HG03135 (cell line): ENCODE data around the gene PAPSS2.
"Not testable (repeated sequence)": the region's sequence is repeated elsewhere in the genome, so short reads cannot be mapped to it uniquely, and the experiment has no call there.

ENCODE experiments used
- ATAC-seq: cut with Tn5 transposase; IDR thresholded peaks from one replicate; pipeline ENCODE4 v1.9.1; 2021; ENCODE audit warnings: mild to moderate bottlenecking, moderate library complexity; ENCODE audit not compliant: unreplicated experiment

Gene PAPSS2

DNA sequence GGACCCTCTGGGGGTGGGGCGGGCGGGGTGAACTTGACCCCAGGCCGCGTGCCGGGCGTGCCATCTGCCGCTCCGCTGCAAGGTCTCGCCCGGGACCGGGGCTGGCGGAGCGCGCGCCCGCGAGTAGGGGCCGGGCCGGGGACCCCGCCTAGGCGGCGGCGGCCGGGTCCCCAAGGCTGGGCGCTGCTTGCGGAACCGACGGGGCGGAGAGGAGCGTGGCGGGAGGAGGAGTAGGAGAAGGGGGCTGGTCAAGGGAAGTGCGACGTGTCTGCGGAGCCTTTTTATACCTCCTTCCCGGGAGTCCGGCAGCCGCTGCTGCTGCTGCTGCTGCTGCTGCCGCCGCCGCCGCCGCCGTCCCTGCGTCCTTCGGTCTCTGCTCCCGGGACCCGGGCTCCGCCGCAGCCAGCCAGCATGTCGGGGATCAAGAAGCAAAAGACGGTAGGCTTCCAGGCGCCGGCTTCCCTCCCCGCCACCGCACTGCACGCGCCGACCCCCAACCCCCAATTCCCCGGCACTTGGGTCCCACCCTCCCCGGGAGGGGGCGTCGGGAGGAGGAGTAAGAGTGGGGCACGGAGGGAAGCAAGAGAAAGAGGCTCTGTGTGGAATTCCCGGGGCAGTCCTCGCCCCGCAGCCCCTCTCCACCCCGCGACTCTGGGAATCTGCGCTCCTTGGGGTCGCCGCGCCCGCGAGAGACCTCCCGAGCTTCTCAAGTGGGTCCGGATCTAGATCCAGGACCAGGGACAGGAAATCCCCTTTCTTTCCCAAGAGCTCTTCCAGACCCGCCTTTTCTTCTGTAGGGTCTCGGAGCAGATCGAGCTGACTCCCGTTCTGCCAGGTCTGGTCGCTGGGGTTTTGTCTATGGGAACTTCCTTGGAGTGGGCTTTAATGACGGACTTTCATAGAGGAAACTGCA lies at the start of gene PAPSS2:
Gene PAPSS2 (plus strand): TSS at position 308 of the 913 bp plus-strand sequence. CDS start 104 bp downstream, at position 412.
- no peak for ATAC-seq

DNA sequence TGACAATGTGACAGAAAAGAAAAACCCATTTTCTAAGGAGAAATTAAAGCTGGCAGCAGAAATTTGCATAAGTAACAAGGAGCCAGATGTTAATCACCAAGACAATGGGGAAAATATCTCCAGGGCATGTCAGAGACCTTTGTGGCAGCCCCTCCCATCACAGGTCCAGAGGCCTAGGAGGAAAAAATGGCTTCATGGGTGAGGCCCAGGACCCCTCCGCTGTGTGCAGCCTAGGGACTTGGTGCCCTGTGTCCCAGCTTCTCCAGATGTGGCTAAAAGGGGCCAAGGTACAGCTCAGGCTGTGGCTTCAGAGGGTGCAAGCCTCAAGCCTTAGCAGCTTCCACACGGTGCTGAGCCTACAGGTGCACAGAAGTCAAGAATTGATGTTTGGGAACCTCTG lies 48.3 kb upstream of the PAPSS2 start:
- ATAC-seq = not testable (repeated sequence)

DNA sequence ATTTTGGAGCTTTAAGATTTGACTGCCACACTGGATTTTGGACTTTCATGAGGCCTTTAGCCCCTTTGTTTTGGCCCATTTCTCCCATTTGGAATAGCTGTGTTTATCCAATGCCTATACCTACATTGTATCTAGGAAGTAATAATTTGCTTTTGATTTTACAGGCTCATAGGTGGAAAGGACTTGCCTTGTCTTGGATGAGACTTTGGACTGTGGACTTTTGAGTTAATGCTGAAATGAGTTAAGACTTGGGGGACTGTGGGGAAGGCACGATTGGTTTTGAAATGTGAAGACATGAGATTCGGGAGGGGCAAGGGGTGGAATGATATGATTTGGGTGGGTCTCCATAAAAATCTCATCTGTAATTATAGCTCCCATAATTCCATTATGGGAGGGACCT lies 47.6 kb upstream of the PAPSS2 start:
- no peak for ATAC-seq

DNA sequence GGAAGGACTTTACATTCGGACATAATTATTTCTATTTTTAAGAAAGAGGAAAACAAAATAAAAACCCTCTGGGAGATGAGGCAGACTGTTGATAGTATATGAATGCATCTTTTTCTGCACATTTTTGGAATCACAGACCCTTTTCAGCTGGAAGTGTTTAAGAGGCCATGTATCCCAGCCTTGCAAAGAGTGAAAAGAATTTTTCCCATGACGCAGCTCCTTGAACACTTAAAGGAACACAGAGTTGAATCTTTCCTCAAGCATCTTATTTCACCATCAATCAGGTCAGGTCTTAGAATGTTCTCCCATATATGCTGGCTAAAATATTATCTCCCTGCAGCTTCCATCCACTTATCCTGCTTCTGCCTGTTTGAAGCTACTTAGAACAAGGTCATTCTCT lies 45.9 kb upstream of the PAPSS2 start:
- no peak for ATAC-seq

DNA sequence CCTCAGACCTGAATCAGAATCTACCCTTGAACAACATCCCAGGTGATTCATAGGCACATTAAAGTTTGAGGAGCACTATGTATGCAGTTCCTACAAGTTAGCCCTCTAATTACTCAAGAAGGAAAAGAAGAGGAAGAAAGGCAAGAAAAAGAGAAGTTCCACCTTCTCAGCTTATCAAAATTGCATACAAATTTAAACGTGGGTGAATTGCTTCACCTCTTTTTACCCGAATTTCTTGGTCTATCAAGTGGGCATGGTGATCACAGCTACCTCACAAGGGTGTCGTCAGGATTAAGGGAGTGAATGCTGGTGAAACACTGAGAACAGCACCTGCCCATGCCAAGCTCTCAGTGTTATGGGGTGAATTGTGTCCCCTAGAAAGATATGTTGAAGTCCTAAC lies 43.8 kb upstream of the PAPSS2 start:
- no peak for ATAC-seq

DNA sequence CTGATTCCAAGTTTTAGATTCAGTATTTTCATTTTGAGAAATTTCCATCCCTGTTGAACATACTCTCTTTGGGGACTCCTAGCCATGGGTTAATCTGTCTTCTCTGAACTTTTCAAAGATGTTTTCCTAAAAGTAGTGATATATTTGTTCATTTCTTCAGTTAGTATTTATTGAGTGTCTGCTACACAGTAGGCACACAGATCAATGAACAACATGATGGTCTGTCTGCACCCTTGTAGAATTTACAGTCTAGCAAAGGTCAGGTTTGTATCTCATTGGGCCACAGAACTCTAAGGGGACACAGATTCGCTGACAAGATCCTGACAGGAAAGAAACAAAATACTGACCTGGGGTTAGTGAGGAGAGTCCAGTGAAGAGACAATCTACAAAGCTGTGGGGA lies 42.2 kb upstream of the PAPSS2 start:
- no peak for ATAC-seq

DNA sequence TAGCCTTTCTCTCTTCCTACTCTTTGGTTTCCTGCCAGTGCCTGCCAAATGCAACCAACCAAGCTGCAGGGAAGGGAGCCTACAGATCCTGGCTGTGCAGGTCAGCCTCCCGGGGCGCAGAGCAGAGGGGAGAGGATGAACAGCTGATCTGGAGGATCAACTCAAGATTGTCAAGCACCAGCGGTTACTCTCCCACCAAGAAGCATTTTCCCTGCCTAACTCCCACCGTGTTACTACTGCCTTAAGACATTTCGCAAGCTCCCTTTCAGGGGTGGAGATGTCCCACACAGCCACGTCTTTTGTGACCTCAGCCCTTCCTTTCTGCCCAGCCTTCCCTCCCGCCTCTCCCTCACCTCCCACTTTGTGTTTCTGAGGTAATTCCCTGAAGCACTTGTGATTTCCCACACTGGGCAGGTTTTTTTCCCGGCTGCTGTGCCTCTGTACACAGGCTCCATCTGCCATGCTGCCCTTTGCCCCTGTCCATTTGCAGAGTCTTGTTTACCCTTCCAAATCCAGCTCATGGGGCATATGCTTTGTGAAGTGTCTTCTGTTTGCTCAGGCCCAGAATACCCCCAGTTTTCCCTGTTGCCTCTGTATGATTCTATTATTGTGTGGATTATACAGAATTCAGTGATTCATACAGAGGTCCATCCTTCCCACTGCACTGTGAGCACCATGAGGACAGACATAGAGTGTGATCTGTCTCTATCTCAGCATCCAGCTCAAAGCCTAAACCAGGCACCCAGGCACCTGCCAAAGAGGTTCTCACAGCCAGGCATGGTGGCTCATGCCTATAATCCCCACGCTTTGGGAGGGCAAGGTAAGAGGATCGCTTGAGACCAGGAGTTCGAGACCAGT lies 40.9 kb upstream of the PAPSS2 start:
- no peak for ATAC-seq

DNA sequence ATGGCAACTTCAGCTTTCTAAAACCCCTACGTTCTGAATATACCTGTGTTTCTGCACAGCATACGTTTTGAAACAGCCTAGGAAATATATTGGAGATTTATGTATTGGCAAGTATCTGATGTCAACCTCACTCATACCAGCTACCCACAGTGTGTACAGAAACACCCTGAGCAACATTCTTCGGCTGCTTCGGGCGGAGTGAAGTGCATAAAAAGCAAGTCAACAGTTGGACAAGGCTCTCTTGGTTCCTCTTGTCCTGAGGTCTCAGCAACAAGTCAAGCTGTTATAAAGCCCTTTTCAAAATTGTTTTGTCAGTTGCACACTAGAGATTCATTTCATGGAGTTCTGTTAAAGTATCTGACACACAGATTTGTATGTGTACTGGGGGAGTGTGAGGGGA lies 40.0 kb upstream of the PAPSS2 start:
- no peak for ATAC-seq

DNA sequence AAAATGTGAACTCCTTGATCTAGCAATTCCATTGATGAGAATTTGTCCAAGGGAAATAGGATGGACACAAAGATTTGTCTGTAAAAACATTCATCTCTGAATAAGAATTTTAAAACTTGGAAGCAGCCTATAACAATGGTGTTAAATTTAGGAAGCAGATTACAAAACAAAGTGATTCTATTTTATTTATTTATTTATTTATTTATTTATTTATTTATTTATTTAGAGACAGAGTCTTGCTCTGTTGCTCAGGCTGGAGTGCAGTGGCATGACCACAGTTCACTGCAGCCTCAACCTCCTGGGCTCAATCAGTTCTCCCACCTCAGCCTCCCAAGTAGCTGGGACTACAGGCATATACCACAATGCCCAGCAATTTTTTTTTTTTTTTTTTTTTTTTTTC lies 38.2 kb upstream of the PAPSS2 start:
- not testable (repeated sequence) for ATAC-seq

DNA sequence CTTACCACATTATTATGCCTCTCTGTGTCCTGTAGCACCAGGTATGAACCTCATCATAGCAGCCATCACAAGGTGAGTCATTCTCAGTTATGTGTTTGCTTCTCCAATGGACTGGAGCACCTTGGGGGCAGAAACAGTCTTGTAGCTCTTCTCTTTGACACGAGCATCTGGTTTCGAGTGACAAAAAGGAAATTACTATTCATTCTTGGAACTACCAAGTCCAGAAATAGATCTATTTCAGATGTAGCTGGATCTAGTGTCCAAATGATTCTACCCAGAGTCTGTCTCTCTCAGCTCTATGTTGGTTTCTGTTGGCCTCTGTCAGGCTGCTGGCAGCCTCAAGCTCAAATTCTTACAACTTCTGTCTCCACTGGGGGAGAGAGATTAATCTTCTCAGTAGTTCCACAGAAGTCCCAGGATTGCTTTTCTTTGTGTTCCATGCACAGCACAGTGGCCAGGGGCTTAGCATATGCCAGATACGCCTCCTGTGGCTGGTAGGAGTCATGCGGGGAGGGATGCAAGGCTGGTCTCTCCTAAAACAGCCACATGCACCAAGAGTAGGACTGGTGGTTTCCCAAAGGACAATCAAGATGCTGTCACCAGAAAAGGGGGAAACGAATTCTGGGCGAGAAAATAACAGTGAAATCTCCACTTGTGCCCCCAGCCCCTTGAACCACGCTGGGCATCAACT lies 37.2 kb upstream of the PAPSS2 start:
- ATAC-seq = peak; percentile 65

DNA sequence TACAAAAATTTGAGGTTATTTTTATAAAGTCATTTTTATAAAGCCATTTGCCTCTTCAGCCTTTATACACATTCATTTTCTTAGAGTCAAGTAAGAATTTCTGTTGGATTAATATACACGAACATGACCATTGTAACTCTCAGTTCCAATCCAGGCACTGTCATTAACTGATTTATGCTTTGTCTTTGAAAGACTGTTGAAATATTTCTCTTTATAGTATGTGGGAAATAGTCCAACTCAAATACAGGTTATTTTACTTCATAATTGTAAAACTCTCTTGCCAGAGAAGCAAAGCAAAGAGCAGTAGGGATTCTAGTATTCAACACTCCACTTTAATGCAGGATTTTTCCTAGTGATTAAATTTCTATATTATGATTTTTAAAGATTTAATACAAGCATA lies 36.5 kb upstream of the PAPSS2 start:
- no peak for ATAC-seq

DNA sequence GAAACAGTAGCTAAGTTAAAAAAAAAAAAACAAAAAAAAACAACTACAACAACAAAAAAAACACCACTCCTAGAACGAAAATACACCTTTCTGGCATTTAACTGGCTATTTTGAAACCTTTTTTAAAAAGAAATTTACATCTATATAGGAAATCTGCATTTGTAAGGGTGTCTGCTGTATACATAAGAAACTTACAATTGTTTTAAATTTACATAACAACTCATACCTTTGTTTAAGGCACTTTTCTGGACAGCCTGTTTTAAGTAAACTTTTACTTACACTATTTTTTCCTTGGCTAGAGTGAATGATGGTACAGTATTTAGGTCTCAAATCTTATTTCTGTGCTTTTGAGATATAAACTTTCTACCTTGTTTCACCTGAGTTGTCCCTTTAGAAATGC lies 34.0 kb upstream of the PAPSS2 start:
- ATAC-seq = no peak

DNA sequence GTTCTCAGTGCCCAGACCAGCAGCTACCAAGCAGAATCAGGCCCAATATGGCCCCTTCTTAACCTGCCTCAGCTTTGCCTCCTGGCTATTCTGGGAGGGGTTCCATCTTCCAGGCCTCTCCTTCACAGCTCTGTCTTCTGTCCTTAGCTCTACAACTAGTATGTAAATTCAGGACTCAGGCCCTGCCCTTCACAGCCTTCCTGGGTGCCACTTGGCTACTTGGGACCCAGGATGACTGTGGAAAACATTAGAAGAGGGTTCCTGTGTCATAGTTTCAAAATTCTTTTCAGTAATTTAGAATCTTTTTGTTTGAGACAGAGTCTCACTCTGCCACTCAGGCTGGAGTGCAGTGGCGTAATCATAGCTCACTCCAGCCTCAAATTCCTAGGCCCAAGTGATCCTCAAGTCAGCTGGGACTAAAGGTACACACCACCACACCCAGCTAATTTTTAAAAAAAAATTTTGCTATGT lies 33.2 kb upstream of the PAPSS2 start:
- no peak for ATAC-seq

DNA sequence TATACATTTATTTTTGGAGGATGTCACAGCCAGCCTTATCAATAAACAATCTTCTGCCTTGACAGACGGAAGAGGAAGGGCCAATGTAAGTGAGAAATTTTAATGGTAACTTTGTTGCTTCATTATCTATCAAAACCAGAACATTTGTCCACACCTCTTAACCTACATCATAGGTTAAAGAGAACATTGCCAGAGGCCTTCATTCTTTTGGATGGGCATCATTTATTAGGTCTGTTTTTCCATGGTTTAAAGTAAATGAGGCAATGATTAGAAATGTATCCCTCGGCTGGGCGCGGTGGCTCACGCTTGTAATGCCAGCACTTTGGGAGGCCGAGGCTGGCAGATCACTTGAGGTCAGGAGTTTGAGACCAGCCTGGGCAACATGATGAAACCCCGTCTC lies 29.5 kb upstream of the PAPSS2 start:
- no peak for ATAC-seq

DNA sequence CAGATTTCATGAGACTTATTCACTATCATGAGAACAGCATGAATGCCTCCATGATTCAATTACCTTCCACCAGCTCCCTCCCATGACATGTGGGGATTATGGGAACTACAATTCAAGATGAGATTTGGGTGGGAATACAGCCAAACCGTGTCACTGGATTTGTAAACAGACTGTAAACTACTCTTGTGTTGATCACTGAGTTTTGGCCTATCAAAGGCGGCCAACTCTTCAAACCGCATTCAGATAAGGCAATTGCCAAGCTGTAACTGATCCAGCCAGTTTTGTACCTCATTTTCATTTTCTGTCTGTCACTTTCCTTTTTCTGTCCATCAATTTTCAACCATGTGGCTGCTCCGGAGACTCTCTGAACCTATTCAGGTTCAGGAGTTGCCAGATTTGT lies 27.2 kb upstream of the PAPSS2 start:
- no peak for ATAC-seq

DNA sequence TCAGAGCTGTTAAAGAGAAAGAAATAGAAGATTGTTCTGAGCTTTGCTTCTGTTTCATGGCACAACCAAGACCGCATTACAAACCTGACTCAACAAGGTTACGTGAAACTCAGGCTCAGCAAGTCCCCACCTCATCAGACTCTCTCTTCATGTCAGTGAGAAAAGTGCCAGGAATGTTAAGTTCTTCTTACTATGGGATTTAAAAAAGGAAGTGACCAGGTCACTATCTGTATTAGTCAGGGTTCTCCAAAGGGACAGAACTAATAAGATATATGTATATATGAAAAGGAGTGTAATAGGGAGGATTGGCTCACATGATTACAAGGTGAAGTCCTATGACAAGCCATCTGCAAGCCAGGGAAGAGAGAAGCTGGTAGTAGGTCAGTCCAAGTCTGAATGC lies 25.4 kb upstream of the PAPSS2 start:
- ATAC-seq = no peak

DNA sequence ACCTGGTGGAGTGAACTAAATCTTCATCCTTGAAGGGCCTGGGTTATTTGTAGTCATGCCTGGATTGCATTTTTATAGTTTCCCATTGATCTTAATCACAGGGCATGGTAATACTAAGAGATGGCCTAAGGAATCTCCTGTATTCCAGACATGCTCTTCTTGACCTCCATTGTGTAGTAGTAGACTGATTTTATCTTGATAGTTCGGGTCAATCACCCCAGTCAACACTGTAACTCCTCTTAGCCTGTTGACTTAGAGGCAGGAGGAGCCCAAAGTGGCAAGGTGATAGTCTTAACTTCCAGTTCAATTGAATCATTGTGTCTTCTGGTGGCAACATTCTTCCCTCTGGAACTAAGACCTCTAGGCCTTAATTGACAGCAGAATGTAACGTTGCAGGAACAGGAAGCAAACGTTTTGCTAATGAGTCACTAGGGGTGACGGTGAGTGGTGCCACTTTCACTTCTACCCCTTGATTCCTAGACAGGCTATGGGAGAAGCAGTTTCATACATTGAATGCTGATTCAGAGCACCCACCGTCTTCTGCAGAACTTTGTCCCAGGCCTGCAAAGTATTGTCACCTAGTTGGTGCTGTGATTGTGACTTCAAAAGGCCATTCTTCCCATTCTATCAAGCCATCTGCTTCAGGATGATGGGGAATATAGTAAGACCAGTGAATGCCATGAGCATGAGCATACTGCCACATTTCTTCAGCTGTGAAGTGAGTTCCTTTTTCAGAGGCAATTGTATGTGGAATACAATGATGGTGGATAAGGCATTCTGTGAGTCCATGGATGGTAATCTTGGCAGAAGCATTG lies 24.0 kb upstream of the PAPSS2 start:
- ATAC-seq = peak; percentile 76

DNA sequence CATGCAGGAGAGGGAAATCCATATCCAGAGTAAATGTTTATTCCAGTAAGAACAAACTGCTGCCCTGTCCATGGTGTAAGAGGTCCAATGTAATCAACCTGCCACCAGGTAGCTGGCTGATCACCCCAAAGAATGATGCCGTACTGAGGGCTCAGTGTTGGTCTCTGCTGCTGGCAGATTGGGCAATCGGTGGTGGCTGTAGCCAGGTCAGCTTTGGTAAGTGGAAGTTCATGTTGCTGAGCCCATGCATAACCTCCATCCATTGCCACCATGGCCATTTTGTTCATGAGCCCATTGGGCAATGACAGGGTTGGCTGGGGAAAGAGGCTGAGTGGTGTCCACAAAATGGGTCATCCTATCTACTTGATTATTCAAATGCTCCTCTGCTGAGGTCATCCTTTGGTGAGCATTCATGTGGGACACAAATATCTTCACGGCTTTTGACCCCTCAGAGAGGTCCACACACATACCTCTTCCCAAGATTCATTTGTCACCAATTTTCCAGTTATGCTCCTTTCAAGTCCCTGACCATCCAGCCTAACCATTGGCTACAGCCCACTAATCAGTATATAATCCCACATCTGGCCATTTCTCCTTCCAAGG lies 23.3 kb upstream of the PAPSS2 start:
- ATAC-seq = no peak

DNA sequence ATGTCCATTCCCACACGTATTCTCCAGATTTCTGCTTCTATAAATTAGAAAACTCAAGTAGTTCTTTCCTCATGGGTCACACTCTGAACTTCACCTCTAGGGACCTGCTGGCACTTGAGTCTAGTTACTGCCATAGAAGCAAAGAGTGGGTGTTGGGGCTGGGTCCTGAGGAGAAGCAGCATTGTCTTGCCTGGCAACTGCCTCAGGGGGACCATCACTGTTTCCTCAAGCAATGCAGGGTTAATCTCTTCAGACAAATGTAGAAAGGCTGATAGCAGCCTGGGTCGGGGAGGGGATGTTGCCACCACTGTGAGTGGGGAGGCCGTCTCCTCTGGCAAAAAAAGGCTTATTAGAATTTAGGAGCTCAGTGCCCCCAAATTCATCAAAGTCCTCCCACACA lies 20.2 kb upstream of the PAPSS2 start:
- no peak for ATAC-seq

DNA sequence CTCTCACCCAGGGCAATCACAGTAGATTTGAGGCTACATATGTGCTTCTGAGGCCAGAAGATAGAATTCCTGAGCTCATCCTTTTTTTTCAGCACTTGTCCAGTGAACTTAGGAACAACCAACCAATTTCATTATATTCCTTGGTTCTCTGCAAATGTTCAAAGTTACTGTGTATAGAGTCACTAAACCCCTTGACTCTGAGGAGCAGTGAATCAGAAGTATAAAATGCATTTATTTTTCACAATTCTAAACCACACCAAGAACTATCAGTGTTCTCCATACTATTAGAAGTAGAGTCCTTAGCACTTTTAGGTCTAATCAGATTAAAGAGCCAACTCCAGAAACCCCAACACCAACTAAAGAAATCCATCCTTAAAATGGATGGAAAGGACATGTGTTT lies 19.6 kb upstream of the PAPSS2 start:
- no peak for ATAC-seq
